Measurements from ENCODE around the gene SLC19A1.
"Not testable (repeated sequence)": the region's sequence is repeated elsewhere in the genome, so short reads cannot be mapped to it uniquely, and the experiment has no call there.

Gene SLC19A1

GRCh38 chr21:45502006-45502345, 40.3 kb downstream of the SLC19A1 start:
- H3K9me3 ChIP-seq (ENCODE audit: control insufficient read depth, low read depth, low read length): no peaks in the 10 kb centered on the region
- no peaks in the 10 kb centered on the region for H3K27me3 ChIP-seq (ENCODE audit: control insufficient read depth, insufficient read depth, low read length)
- no peaks in the 10 kb centered on the region for H3K4me1 ChIP-seq (ENCODE audit: control insufficient read depth, low read depth, low read length)
- no peak overlapping the region for H3K9ac ChIP-seq (ENCODE audit: low read length)
- no peak overlapping the region for H3K27ac ChIP-seq (ENCODE audit: low read length)
- H3K36me3 ChIP-seq (ENCODE audit: control insufficient read depth, low read depth, low read length): peaks cover 20% of the 10 kb centered on the region
- no peak overlapping the region for H3K4me3 ChIP-seq (ENCODE audit: low read length)

- H3K36me3 ChIP-seq (ENCODE audit: control insufficient read depth, low read depth, low read length): peaks cover 26% of the 10 kb centered on the region
- not testable (repeated sequence) for H3K9me3 ChIP-seq (ENCODE audit: control insufficient read depth, low read depth, low read length); H3K27ac ChIP-seq (ENCODE audit: low read length); H3K4me1 ChIP-seq (ENCODE audit: control insufficient read depth, low read depth, low read length); H3K4me3 ChIP-seq (ENCODE audit: low read length); H3K27me3 ChIP-seq (ENCODE audit: control insufficient read depth, insufficient read depth, low read length); H3K9ac ChIP-seq (ENCODE audit: low read length)
Measured at GRCh38 chr21:45501081-45502005, 40.9 kb downstream of the SLC19A1 start.

- H3K27me3 ChIP-seq (ENCODE audit: control insufficient read depth, insufficient read depth, low read length): no peaks in the 10 kb centered on the region
- no peak overlapping the region for H3K27ac ChIP-seq (ENCODE audit: low read length)
- H3K9ac ChIP-seq (ENCODE audit: low read length): no peak overlapping the region
- peaks cover 39% of the 10 kb centered on the region for H3K36me3 ChIP-seq (ENCODE audit: control insufficient read depth, low read depth, low read length)
- H3K9me3 ChIP-seq (ENCODE audit: control insufficient read depth, low read depth, low read length): no peaks in the 10 kb centered on the region
- no peak overlapping the region for H3K4me3 ChIP-seq (ENCODE audit: low read length)
- H3K4me1 ChIP-seq (ENCODE audit: control insufficient read depth, low read depth, low read length): no peaks in the 10 kb centered on the region
Measured at GRCh38 chr21:45499970-45500577, 42.2 kb downstream of the SLC19A1 start.

- H3K4me3 ChIP-seq (ENCODE audit: low read length): no peak overlapping the region
- H3K27ac ChIP-seq (ENCODE audit: low read length): no peak overlapping the region
- H3K9me3 ChIP-seq (ENCODE audit: control insufficient read depth, low read depth, low read length): no peaks in the 10 kb centered on the region
- no peaks in the 10 kb centered on the region for H3K27me3 ChIP-seq (ENCODE audit: control insufficient read depth, insufficient read depth, low read length)
- peaks cover 40% of the 10 kb centered on the region for H3K36me3 ChIP-seq (ENCODE audit: control insufficient read depth, low read depth, low read length)
- H3K4me1 ChIP-seq (ENCODE audit: control insufficient read depth, low read depth, low read length): no peaks in the 10 kb centered on the region
- H3K9ac ChIP-seq (ENCODE audit: low read length): no peak overlapping the region
Measured at GRCh38 chr21:45499201-45499750, 43.0 kb downstream of the SLC19A1 start.

- Histone ChIP-seq H3K9ac (ENCODE audit: low read length) (no peak overlapping the region), H3K27ac (ENCODE audit: low read length) (no peak overlapping the region), H3K4me3 (ENCODE audit: low read length) (no peak overlapping the region), H3K4me1 (ENCODE audit: control insufficient read depth, low read depth, low read length) (no peaks in the 10 kb centered on the region), H3K27me3 (ENCODE audit: control insufficient read depth, insufficient read depth, low read length) (no peaks in the 10 kb centered on the region), H3K36me3 (ENCODE audit: control insufficient read depth, low read depth, low read length) (peaks cover 40% of the 10 kb centered on the region), H3K9me3 (ENCODE audit: control insufficient read depth, low read depth, low read length) (no peaks in the 10 kb centered on the region)
Measured at GRCh38 chr21:45498646-45499000, 43.6 kb downstream of the SLC19A1 start.

- Histone ChIP-seq H3K27ac (ENCODE audit: low read length) (no peak overlapping the region), H3K27me3 (ENCODE audit: control insufficient read depth, insufficient read depth, low read length) (no peaks in the 10 kb centered on the region), H3K36me3 (ENCODE audit: control insufficient read depth, low read depth, low read length) (peaks cover 40% of the 10 kb centered on the region), H3K4me1 (ENCODE audit: control insufficient read depth, low read depth, low read length) (no peaks in the 10 kb centered on the region), H3K4me3 (ENCODE audit: low read length) (no peak overlapping the region), H3K9me3 (ENCODE audit: control insufficient read depth, low read depth, low read length) (no peaks in the 10 kb centered on the region), H3K9ac (ENCODE audit: low read length) (no peak overlapping the region)
Measured at GRCh38 chr21:45497846-45498645, 44.2 kb downstream of the SLC19A1 start.

- Histone ChIP-seq H3K27ac (ENCODE audit: low read length) (no peak overlapping the region), H3K27me3 (ENCODE audit: control insufficient read depth, insufficient read depth, low read length) (no peaks in the 10 kb centered on the region), H3K9me3 (ENCODE audit: control insufficient read depth, low read depth, low read length) (no peaks in the 10 kb centered on the region), H3K9ac (ENCODE audit: low read length) (no peak overlapping the region), H3K36me3 (ENCODE audit: control insufficient read depth, low read depth, low read length) (peaks cover 44% of the 10 kb centered on the region), H3K4me3 (ENCODE audit: low read length) (no peak overlapping the region), H3K4me1 (ENCODE audit: control insufficient read depth, low read depth, low read length) (no peaks in the 10 kb centered on the region)
Measured at GRCh38 chr21:45496968-45497845, 45.0 kb downstream of the SLC19A1 start.

- Histone ChIP-seq H3K27ac (ENCODE audit: low read length) (no peak overlapping the region), H3K4me1 (ENCODE audit: control insufficient read depth, low read depth, low read length) (no peaks in the 10 kb centered on the region), H3K4me3 (ENCODE audit: low read length) (no peak overlapping the region), H3K36me3 (ENCODE audit: control insufficient read depth, low read depth, low read length) (peaks cover 49% of the 10 kb centered on the region), H3K27me3 (ENCODE audit: control insufficient read depth, insufficient read depth, low read length) (no peaks in the 10 kb centered on the region), H3K9ac (ENCODE audit: low read length) (no peak overlapping the region), H3K9me3 (ENCODE audit: control insufficient read depth, low read depth, low read length) (no peaks in the 10 kb centered on the region)
Measured at GRCh38 chr21:45496151-45496967, 45.9 kb downstream of the SLC19A1 start.

GRCh38 chr21:45494851-45495680, 47.2 kb downstream of the SLC19A1 start:
- Histone ChIP-seq H3K27me3 (ENCODE audit: control insufficient read depth, insufficient read depth, low read length) (no peaks in the 10 kb centered on the region), H3K9me3 (ENCODE audit: control insufficient read depth, low read depth, low read length) (no peaks in the 10 kb centered on the region), H3K9ac (ENCODE audit: low read length) (no peak overlapping the region), H3K4me3 (ENCODE audit: low read length) (no peak overlapping the region), H3K27ac (ENCODE audit: low read length) (no peak overlapping the region), H3K4me1 (ENCODE audit: control insufficient read depth, low read depth, low read length) (no peaks in the 10 kb centered on the region), H3K36me3 (ENCODE audit: control insufficient read depth, low read depth, low read length) (peaks cover 52% of the 10 kb centered on the region)

Data from iPS-18a (cell line).